ENCODE results near the gene ZNG1A. TPM values are rescaled to one million over a fixed set of nuclear protein-coding genes. Genes with fewer than 3 reads are reported as not detected.
A peak's percentile ranks its signal among the peaks of the same experiment; 100 is the strongest.
"Not testable (repeated sequence)": the region's sequence is repeated elsewhere in the genome, so short reads cannot be mapped to it uniquely, and the experiment has no call there.

Gene ZNG1A
- total RNA-seq, result 10 to 100 TPM; 27.3 to 52.3 (median 38.0) TPM
- polyA plus RNA-seq, result 10 to 100 TPM; 24.0 to 34.6 (median 24.4) TPM
- long read RNA-seq, donor 1, transcript CBWD1-206 (3 exons, 1,731 nt), result minor isoform, 8 of 35 reads
- long read RNA-seq, donor 1, transcript CBWD1-202 (15 exons, 1,706 nt), result major isoform, 9 of 35 reads
- long read RNA-seq, donor 1, partial matches to known transcripts, result 12 of 35 reads
- long read RNA-seq, donor 1, other reads (novel, unspliced or antisense), result 0 of 35 reads
- long read RNA-seq, donor 2, transcript CBWD1-202 (15 exons, 1,706 nt), result major isoform, 8 of 38 reads
- long read RNA-seq, donor 2, transcript CBWD1-206 (3 exons, 1,731 nt), result major isoform, 8 of 38 reads
- long read RNA-seq, donor 2, partial matches to known transcripts, result 16 of 38 reads
- long read RNA-seq, donor 2, other reads (novel, unspliced or antisense), result 0 of 38 reads

- Histone ChIP-seq H3K27ac (peak within 1 kb of the TSS in 6 of 8 donors; percentile 51 to 87 (median 74)), H3K4me3 (peak within 1 kb of the TSS in 6 of 8 donors; percentile 28 to 48 (median 42))
- 0 to 2% (median 1%) methylated on average over 1 to 18 of the region's 32 CpGs; no CpG with 5 or more reads in 1 of the 5 donors for WGBS, 5 donors
- TF ChIP-seq POLR2AphosphoS5 (IDR thresholded peaks at IDR 0.05) (peak in 2 of 3 donors; percentile 54 to 57), CTCF (IDR thresholded peaks at IDR 0.05 in 8 of 11, conservative IDR thresholded peaks at IDR 0.05 in 3 of 11) (peak in 1 of 11 experiments; percentile 25)
- H3K4me1 ChIP-seq; H3K27me3 ChIP-seq (replicated peaks in 1 of 7); H3K9me3 ChIP-seq; H3K36me3 ChIP-seq; intact Hi-C loops (cut with DNase I; ENCODE audit: low total_unique reads): not testable (repeated sequence)
- DNase-seq, result peak; percentile 93
These were observed at the start of gene ZNG1A for GRCh38 chr9:178970-179383. TSS of gene ZNG1A (minus strand) at chr9:179056. CDS start at chr9:178969, 87 bp downstream.

- DNase-seq, result no peak
- intact Hi-C loops (cut with DNase I; ENCODE audit: low total_unique reads), result no loop called here
- no peaks in the 10 kb centered on the region for H3K9me3 ChIP-seq
- TF ChIP-seq CTCF (IDR thresholded peaks at IDR 0.05 in 8 of 11, conservative IDR thresholded peaks at IDR 0.05 in 3 of 11), result no peak
- peak in 1 of 3 donors; percentile 63 for TF ChIP-seq POLR2AphosphoS5 (IDR thresholded peaks at IDR 0.05)
- 27 to 58% (median 43%) methylated on average over 3 of the region's 3 CpGs for WGBS, 5 donors
- no peaks in the 10 kb centered on the region for H3K36me3 ChIP-seq
- H3K27me3 ChIP-seq (replicated peaks in 1 of 7), result no peaks in the 10 kb centered on the region
- peaks cover 22 to 68% (median 48%) of the 10 kb centered on the region in 6 donors for H3K4me1 ChIP-seq
- peak overlapping the region; percentile 35 to 79 (median 72) for H3K27ac ChIP-seq
- H3K4me3 ChIP-seq, result no peak overlapping the region
These were observed 49.0 kb upstream of the ZNG1A start for GRCh38 chr9:227860-228259.

- H3K4me3 ChIP-seq, result peak overlapping the region in 1 of 8 donors; percentile 13
- H3K4me1 ChIP-seq, result peaks cover 42 to 98% (median 78%) of the 10 kb centered on the region in 6 donors
- no peak for DNase-seq
- intact Hi-C loops (cut with DNase I; ENCODE audit: low total_unique reads), result no loop called here
- peak overlapping the region; percentile 53 to 98 (median 77) for H3K27ac ChIP-seq
- 52 to 69% (median 59%) methylated on average over 3 of the region's 3 CpGs for WGBS, 5 donors
- TF ChIP-seq POLR2AphosphoS5 (IDR thresholded peaks at IDR 0.05) (no peak), POLR2A (IDR thresholded peaks at IDR 0.05) (no peak), CTCF (IDR thresholded peaks at IDR 0.05 in 8 of 11, conservative IDR thresholded peaks at IDR 0.05 in 3 of 11) (no peak)
- H3K27me3 ChIP-seq (replicated peaks in 1 of 7), result no peaks in the 10 kb centered on the region
- no peaks in the 10 kb centered on the region for H3K36me3 ChIP-seq
- no peaks in the 10 kb centered on the region for H3K9me3 ChIP-seq
These were observed 46.0 kb upstream of the ZNG1A start for GRCh38 chr9:224582-225520.
